DMS53 (cell line): ENCODE measurements around the gene ACP7.
"Not testable (repeated sequence)": the region's sequence is repeated elsewhere in the genome, so short reads cannot be mapped to it uniquely, and the experiment has no call there.

Experiments
- DNase-seq: peaks from one replicate; lab custom pipeline; 2025; lab: John Stamatoyannopoulos, UW

The ACP7 gene

DNA sequence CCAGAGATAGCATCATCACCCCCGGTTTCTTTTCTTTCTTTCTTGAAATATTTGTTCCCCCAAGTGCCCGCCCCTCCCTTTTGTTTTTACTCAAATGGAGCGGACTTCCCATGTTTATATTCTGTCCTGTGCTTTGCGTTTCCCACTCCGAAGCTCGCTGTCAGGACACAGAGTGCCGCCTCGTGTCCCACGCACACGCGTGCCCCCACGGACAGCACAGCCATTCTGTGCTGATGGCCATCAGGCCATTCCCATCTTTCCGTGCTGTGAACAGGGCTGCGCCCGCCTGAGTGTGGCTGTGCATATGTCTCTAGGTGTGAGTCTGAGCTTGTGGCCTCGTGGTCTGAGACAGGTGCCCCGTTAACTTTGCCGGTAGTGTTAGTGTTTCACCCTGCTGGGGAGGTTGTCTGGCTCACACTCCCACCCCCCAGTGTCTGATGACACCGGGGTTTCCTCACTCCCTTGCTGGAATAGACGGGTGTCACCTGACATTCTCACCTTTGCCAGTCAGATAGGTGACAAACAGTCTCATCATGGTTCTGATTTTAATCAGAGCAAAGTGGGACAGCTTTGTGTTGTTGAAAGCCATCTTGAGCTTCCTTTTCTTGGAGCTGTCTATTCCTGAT, 48.3 kb downstream of the ACP7 start:
- DNase-seq: no peak

DNA sequence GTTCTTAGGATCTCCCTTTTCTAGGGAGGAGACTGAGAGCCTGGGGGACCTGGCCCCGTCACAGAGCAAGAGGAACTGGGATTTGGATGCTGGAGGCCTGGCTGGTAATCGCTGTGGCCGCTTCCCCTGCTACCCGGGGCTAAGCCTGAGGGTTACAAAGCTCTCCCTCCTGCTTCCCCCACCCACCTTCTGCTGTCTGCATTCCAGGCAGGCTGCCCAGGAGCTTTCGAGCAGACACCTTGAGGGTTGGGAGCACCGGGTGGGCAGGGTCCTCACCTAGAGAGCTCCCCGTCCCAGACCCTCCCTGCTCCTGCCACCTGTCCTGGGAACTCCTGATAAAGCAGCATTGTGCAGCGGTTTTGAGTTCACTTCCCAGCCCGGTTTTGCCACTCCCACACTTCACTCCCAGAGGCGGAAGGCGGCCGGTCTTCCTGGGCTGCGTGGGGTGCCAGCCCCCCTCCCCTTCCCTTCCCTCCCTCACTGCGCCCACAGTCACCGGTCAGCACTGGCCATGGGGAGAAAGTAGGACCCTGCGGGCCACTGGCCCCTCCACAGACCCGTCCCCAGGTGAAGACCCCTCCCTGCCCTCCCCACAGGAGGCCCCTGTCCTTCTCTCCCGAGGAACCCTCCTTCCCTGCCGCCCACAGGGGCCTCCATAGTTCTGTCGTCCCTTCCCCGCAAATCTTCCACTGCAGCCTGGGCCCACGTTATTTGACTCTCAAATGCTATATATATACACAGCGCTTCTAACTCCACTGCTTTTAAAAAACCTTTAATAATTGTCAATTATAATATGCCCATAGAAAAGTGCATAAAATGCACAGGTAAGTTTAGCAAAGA, 49.5 kb downstream of the ACP7 start:
- no peak for DNase-seq

DNA sequence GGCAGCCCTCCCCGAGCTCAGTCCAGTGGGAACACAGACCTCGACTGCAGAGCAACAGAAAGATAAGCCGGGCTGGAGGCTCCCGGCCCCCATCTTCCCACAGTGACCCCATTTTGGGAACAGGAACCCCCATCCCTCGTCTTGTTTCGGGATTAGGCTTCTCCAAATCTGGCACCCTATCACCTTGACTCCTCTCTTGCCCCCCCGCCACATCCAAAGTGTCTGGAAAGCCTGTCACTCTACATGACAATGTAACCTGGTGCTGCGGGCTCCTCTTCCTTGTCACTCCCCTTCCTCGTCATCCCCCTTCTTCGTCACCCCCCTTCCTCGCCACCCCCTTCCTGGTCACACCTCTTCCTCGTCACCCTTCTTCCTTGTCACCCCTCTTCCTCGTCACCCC, 51.5 kb downstream of the ACP7 start:
- no peak for DNase-seq

DNA sequence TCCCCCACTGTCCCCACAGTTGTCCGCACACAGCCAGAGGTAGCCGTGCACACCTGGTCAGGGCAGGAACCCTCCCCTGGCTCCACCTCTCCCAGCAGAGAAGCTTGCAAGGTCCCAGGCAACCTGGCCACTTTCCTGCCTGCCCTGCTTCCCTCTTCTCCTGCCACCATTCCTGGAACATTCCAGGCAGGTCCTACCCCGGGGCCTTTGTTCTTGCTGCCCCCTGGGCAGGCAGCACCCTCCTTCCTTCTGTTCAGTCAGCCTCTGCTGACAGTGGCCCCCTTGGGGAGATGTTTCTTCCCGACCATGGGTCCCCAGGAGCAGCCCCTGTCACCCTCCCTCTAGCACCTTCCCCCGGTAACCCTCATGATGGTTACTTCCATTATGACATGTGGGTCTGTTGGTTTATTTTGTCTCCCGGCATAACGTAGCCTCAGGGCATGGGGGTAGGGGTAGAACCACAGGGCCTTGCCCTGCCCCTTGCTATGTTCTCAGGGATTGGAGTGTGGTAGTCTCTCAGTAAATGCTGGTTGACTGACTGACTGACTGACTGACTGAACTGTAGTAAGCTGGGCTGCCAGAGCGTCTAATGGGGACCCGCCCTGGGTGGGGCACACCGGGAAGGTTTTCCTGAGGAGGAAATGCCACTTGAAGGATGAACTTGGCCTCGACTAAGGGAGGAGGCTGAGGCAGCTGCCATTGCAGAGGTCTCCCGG, 52.2 kb downstream of the ACP7 start:
- no peak for DNase-seq

DNA sequence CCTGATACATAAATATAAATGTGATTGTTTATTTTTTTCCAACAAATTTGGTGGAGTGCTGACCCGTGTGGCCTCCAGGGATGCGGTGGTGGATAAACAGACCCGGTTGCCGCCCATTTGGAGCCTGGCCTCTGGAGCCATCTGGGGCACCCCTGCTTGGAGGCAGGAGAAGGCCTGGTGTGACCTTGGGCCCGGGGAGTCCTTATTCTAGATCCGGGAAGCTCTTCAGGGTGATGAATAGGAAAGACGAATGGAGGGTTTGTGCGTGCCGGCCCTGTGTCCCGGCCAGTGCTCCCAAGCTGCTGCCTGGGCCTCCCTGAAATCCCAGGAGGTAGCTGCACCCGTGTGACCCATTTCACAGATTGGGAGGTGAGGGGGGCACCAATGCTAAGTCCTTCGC, 53.0 kb downstream of the ACP7 start:
- no peak for DNase-seq

DNA sequence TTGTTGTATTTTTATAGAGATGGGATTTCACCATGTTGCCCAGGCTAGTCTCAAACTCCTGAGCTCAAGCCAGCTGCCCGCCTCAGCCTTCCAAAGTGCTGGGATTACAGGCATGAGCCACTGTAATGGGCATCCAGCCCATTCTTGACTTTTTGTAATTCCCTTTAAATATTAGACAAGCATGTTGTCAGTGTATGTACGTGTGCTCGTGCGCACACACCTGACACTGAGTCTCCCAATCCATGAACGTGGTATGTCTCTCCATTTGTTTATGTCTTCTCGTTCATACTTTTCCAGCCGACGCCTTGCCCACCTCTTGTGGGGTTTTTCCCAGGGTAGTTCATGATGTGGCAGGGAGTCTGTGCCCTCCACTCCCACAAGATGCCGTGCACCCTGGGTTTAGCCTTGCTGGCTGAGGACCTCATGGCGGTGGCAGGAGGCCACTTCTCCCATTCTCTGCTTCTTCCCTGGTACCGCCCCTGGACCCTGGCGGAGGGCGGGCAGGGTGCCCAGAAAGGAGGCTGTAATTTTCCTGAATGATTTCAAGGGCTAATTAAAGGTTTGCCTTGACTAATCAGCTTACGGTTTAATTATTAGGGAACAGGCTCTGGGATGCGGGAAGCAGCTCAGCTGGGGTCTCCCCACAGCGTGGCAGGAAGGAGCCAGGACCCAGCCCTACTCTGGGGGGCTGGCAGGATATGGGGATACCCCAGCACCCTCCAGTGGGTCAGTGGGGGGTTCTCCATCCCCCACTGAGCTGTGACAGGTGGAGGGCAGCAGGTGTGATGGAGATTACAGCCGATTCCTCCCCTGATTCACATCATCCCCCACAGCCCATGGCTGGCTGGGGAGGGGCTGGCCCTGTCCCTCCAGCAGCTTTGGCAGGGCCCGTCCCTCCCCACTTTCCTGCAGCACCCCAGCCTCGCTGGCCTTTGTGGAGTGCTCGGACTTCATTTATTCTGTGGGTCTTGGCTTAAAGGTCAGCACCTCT, 54.3 kb downstream of the ACP7 start:
- no peak for DNase-seq

DNA sequence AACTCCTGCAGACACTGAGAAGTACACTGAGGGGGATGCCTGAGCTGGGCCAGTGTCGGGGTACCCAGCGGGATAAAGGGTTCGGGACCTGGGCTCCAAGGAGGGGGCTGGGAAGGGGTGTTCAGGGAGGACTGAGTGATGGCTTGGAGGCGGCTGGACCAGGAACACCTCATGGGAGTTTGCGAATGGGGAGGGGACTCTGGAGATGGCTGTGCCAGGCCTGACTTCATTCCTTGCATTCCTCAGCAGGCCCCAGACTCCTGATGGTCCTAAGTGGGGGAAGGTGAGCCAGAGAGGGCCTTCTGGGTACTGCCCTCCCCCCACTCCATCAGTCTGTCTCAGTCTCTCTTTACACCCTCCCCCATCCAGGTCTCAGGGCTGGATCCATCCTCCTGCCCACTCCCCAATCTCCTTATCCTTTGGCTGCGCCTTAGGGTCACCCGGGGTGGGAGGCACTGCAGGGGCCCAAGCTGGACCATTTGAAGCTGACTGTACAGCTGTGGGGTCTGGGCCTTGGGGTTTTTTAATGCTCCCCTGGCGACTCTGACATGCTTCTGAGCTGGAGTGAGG, 55.2 kb downstream of the ACP7 start:
- DNase-seq: no peak

DNA sequence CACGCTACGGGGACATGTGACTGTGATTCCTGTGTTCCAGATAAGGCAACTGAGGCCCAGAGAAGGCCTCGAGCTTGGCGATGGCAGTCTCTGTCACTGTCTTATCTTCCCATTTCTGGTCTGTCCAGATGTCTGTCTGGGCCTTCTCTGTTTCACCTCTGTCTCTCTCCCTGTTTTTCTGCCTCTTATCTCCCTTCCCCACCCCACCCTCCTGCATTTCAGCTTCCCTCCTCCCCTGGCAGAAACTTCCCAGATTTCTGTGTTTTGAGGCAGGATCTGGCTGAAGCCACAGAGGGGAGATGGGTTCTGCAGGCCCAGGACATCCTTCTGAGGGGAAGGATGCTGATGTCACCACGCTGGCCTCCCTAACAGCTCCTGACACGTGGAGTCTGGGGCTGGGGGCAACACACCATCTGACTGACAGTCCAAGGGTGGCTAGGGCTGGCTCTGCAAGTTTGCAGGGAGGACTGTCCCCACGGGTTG, 55.8 kb downstream of the ACP7 start:
- no peak for DNase-seq

DNA sequence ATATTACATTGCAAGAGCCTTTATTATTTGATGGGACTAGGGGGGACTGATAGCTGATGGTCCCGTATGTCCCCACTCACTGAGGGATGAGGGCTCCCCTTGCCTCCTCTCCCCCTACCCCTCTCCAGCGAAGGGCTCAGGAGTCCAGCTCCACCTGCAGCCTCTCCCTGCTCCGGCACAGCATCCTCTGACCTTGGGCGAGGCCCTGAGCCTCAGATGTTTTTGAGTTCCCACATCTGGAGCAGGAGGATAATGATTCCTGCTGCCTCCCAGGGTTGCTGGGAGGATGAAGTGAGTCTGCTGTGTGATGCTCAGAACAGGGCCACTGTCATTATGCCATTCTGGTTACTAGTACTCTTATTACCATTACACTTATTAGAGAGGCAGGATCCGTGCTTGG, 56.4 kb downstream of the ACP7 start:
- no peak for DNase-seq

DNA sequence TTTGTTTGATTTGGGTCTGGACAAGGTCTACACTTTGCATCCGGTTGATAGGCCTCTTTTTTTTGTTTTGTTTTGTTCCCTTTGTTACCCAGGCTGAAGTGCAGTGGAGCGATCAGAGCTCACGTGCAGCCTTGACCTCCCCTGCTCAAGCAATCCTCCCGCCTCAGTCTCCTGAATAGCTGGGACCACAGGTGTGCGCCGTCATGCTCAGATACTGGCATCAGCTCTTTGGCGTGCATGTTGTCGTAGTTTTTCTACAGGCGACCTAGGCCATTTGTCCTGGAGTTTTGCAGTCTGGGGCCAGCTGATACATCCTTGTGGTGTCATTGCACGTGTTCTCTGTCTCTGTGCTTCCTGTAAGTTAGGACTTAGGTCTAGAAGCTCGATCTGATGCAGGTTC, 57.8 kb downstream of the ACP7 start:
- no peak for DNase-seq

DNA sequence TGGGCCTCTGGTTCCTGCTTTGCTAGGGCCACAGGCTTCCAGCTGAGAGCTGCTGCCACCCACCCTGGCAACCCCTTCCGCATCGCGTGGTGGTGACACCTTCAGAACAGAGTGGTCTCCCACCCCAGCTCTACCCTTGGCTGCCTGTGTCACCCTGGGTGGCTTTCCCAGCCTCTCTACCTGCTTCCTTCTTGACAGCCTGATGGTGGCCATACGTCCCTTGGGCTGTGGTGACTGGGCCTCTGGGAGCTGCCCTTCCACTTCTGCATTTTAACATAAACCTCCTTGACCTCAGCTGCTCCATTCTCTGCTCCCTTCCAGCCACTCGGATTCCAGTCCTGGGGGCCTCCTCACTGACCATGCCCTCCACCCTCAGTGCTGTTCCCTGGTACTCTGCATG, 58.5 kb downstream of the ACP7 start:
- DNase-seq: no peak

DNA sequence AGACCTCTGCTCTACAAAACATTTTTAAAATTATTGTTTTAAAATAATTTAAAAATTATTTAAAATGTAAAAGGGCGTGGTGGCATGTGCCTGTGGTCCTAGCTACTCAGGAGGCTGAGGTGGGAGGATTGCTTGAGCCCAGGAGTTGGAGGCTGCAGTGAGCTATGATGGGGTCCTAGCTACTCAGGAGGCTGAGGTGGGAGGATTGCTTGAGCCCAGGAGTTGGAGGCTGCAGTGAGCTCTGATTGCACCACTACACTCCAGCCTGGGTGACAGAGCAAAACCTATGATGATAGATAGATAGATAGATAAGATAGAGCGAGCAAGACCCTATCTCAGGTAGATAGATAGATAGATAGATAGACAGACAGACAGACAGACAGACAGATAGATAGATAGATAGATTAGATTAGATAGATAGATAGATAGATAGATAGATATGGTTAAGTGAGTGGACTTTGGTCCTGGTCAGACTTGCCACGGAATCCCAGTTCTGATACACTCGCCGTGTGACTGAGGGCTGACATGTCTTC, 59.7 kb downstream of the ACP7 start:
- not testable (repeated sequence) for DNase-seq

DNA sequence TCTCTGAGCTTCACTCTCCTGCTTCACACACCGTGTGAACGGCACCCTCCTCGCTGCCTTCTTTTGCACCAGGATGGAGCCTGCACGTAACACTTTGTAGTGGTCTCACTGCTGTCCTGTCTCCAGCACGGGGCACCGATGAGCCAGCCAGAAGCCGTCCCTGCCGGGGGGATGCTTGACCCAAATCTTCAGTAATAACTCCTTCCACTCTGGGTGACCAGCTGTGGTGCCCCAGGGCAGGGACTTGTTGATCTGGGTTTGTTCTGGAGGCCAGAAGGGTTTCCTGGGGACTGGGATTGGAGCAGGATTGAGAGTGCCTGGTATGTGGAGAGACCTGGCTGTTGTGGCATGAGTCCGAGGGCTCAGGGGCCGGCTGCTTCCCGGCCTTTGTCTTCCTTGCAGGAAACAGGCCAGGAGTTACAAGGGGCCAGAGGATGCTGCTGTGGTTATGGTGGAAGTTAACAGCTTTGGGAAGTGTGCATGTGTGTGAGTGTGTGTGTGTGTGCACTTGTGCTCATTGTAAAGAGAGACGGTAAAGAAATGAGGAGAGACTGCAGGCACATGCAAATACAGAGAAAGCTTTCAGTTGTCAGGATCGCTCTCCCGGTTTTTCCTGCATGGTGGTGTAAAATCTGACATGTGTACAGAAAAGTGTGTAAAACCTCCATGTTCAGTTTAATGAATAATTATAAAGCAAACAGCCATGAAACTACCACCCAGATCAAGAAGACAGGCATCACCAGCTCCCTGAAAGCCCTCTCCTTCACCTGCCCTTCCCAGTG, 60.3 kb downstream of the ACP7 start:
- no peak for DNase-seq

DNA sequence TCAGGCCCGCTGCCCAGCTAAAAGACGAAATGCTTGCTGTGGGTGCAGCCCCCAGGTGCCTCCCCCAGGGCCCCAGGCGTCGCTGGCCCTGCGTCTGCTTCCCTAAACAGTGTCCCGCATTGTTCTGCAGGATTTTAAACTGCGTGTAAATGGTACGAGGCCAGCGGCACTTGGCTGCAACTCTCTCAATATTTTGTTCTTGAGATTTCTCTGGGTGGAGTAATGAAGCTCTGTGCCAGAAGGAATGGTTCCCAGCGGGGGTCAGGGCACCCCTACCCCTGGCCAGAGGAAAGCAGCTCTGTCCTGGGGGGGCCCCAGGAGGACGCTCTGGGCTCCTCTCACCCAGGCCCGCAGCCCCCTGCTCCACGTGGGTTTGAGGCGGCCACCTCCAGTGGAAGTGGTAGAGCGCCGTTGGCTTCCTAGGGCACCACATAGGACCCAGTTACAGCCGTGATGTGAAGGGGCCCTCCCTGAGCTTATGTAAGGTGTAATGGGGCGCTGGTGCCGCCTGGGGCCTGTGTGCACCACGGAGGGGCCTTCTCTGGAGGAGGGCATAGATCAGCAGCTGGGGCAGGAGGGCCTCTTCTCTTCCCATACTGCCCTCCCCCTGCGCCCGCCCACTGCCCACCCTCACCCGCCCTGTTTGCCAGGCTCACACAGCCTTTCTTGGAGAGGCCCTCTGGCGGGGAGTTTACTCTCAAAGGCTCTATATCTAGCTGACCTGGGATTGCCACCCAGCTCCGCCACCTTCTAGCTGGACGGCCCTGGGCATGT, 61.2 kb downstream of the ACP7 start:
- no peak for DNase-seq

DNA sequence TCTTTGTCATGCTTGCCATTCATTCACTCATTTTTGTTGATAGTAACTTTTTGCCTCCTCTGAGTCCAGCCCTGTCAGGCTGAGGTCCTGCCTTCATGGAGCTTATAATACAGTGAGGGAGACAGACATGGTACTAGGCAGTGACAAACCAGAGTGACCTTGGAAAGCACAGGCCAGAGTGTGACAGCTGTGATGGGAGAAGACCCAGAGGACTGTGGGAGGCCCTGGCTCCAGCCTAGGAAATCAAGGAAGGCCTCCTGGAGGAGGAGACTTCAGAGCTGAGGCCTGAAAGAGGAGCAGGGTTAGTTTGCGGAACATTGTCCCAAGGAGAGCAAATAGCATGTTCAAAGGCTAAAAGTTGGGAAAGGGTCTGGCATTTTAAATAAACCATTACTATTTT, 61.9 kb downstream of the ACP7 start:
- DNase-seq: no peak

DNA sequence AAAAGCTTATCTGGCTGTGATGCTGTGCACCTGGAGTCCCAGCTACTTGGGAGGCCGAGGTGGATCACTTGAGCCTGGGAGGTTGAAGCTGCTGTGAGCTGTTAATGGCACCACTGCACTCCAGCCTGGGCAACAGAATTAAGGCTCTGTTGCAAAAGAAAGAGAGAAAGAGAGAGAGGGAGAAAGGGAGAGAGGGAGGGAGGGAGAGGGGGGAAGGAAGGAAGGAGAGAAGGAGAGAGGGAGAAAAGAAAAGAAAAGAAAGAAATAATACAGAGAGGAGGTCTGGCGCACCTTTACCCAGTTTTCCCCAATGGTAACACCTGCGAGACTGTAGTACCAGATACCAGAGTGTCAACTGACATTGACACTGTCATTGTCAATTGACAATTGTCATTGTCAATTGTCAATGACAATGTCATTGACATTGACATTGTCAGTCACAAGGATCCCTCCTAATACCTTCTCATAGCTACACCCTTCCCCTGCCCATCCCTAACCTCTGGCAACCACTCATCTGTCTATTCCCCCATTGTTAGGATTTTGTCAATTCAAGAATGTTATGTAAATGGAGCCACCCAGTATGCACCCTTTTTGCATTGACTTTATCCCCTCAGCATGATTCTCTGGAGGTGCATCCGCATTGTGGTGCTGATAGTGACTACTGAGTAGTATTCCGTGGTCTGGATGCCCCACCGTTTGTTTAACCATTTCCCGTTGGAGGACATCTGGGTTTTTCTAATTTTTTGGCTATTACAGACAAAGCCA, 62.7 kb downstream of the ACP7 start:
- no peak for DNase-seq

DNA sequence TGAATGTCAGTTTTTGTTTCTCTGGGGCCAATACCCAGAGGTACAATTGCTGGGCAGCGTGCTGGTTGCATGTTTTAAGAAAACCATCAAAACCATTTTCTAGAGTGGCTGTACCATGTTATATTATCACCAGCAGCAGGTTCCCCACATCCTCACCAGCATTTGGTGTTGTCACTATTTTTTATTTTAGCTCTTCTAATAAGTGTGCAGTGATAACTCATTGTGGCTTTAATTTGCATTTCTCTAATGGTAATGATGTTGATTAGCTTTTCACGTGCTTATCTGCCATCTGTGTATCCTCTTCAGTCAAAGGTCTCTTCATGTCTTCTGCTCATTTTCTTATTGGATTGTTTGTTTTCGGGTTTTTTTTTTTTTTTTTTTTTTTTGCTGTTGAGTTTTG, 63.3 kb downstream of the ACP7 start:
- no peak for DNase-seq

DNA sequence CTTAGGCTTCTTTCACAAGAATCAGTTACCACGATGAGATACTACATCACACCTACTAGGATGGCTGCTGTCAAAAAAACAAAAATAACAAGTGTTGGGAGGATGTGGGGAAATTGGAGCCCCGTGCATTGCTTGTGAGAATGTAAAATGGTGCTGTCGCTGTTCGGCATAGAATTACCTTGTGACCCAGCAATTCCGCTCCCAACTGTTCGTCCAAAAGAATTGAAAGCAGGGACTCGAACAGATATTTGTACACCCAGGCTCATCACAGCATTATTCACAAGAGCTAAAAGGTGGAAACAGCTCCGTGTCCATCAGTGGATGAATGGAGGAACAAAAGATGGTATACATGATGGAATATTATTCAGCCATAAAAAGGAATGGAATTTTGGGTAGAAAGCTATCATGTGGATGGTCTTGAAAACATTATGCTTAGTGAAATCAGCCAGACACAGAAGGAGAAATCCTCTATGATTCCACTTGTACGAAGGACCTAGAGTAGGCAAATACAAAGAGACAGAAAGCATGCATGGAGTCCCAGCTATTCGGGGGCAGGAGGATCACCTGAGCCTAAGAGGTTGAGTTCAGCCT, 64.9 kb downstream of the ACP7 start:
- no peak for DNase-seq
